ENCODE results near the gene MGLL. TPM values are rescaled to one million over a fixed set of nuclear protein-coding genes. Genes with fewer than 3 reads are reported as not detected.

MGLL gene
- total RNA-seq, 4 donors from 2014 or later: 37.9 to 54.3 (median 45.2) TPM

GRCh38 chr3:127772273-127772672 lies 50.0 kb downstream of the MGLL start:
- peaks cover 14% of the 10 kb centered on the region for H3K9me3 ChIP-seq
- H3K27me3 ChIP-seq: no peaks in the 10 kb centered on the region
- H3K36me3 ChIP-seq: no peaks in the 10 kb centered on the region
- no peak overlapping the region for H3K27ac ChIP-seq
- H3K4me1 ChIP-seq: peaks cover 19% of the 10 kb centered on the region
- DNase-seq (ENCODE audit: low spot score in 2 of 2): no peak
- no peak for TF ChIP-seq CTCF (IDR thresholded peaks at IDR 0.05)
- no peak for TF ChIP-seq POLR2A (IDR thresholded peaks at IDR 0.05)
- no peak for TF ChIP-seq POLR2AphosphoS5 (IDR thresholded peaks at IDR 0.05)
- no peak for TF ChIP-seq EP300 (IDR thresholded peaks at IDR 0.05)
- 100% methylated on average over 3 of the region's 5 CpGs for WGBS
- H3K4me3 ChIP-seq: no peak overlapping the region

GRCh38 chr3:127771746-127772145 lies 50.6 kb downstream of the MGLL start:
- Histone ChIP-seq H3K27ac (no peak overlapping the region), H3K36me3 (no peaks in the 10 kb centered on the region), H3K4me3 (no peak overlapping the region), H3K4me1 (peaks cover 19% of the 10 kb centered on the region), H3K9me3 (peaks cover 15% of the 10 kb centered on the region), H3K27me3 (no peaks in the 10 kb centered on the region)
- no peak for TF ChIP-seq CTCF (IDR thresholded peaks at IDR 0.05)
- TF ChIP-seq POLR2A (IDR thresholded peaks at IDR 0.05): no peak
- DNase-seq (ENCODE audit: low spot score in 2 of 2): no peak
- 88% methylated on average over 7 of the region's 7 CpGs for WGBS

GRCh38 chr3:127770671-127771355 lies 51.5 kb downstream of the MGLL start:
- Histone ChIP-seq H3K36me3 (no peaks in the 10 kb centered on the region), H3K27me3 (no peaks in the 10 kb centered on the region), H3K27ac (no peak overlapping the region), H3K4me1 (peaks cover 10% of the 10 kb centered on the region), H3K4me3 (no peak overlapping the region), H3K9me3 (peaks cover 15% of the 10 kb centered on the region)
- TF ChIP-seq EP300 (IDR thresholded peaks at IDR 0.05): no peak
- TF ChIP-seq POLR2A (IDR thresholded peaks at IDR 0.05): no peak
- TF ChIP-seq CTCF (IDR thresholded peaks at IDR 0.05): no peak
- TF ChIP-seq POLR2AphosphoS5 (IDR thresholded peaks at IDR 0.05): no peak
- 87% methylated on average over 6 of the region's 6 CpGs for WGBS
- DNase-seq (ENCODE audit: low spot score in 2 of 2): no peak

GRCh38 chr3:127769284-127770081 lies 52.8 kb downstream of the MGLL start:
- 93% methylated on average over 13 of the region's 13 CpGs for WGBS

More at GRCh38 chr3:127769284-127770081, 52.8 kb downstream of the MGLL start:
- no peak for TF ChIP-seq POLR2A (IDR thresholded peaks at IDR 0.05)
- TF ChIP-seq EP300 (IDR thresholded peaks at IDR 0.05): no peak
- TF ChIP-seq CTCF (IDR thresholded peaks at IDR 0.05): no peak
- no peak for TF ChIP-seq POLR2AphosphoS5 (IDR thresholded peaks at IDR 0.05)
- Histone ChIP-seq H3K9me3 (peaks cover 15% of the 10 kb centered on the region), H3K27me3 (no peaks in the 10 kb centered on the region), H3K4me1 (no peaks in the 10 kb centered on the region), H3K27ac (no peak overlapping the region), H3K4me3 (no peak overlapping the region), H3K36me3 (no peaks in the 10 kb centered on the region)
- DNase-seq (ENCODE audit: low spot score in 2 of 2): no peak

All from suprapubic skin (tissue), 4 donors.